DMS153 (cell line): ENCODE results near the gene KRT37.

ENCODE experiments used
- DNase-seq: peaks from one replicate; lab custom pipeline; 2025; lab: John Stamatoyannopoulos, UW

The KRT37 gene

GRCh38 chr17:41424111-41424635, at the start of gene KRT37:
KRT37 (minus strand) TSS chr17:41424585; CDS start chr17:41424523, 62 bp downstream.
- DNase-seq: no peak

- no peak for DNase-seq
Observed at GRCh38 chr17:41468346-41468745, 44.0 kb upstream of the KRT37 start.

DNA sequence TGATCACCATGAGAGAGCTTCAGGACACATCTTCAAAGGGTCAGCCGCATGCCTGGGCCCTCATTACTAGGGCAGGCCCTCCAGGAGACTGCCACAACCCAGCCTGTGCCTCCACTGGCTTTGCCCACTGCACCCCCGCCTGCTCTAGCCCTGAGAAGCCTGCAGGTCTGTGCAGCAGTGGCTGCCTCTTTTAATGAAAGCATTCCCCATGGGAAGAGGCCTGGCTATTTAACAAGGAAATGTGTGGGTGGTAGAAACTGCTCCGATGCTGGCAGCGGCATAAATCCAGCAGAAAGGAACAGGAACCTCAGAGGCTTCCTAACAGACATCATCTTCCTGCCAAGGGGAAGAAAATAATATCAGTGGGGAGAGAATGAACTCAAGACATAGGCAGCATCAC, 43.2 kb upstream of the KRT37 start:
- no peak for DNase-seq

- DNase-seq: no peak
Observed at GRCh38 chr17:41466988-41467387, 42.6 kb upstream of the KRT37 start, which contains the start of gene KRT32. KRT32 (minus strand) TSS chr17:41467386; CDS start chr17:41467325, 61 bp downstream.

- DNase-seq: no peak
Observed at GRCh38 chr17:41464682-41465081, 40.3 kb upstream of the KRT37 start.

- no peak for DNase-seq
Observed at GRCh38 chr17:41464173-41464572, 39.8 kb upstream of the KRT37 start.

GRCh38 chr17:41463746-41464145, 39.4 kb upstream of the KRT37 start:
- no peak for DNase-seq

- no peak for DNase-seq
Observed at GRCh38 chr17:41462705-41463104, 38.3 kb upstream of the KRT37 start.

- no peak for DNase-seq
Observed at GRCh38 chr17:41457676-41458075, 33.3 kb upstream of the KRT37 start.

DNA sequence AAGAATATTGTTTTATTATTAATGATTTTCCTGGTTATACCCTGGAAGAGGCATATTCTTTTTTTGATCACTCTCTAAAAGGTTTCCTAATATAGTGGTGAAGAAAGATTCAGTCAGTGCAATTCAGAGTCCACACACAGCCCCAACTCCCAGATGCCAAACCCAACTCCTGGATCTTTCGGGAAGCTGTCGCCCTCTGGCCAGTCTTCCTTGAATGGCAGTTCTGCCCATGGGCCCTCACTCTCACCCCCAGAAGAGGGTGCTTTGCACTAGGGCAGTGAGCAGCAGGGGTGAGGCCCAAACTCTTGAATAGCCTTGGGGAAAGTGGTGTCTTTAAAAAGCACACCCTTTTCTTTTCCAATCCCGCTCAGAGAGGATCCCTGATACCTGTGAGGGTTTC, 31.8 kb upstream of the KRT37 start:
- no peak for DNase-seq

DNA sequence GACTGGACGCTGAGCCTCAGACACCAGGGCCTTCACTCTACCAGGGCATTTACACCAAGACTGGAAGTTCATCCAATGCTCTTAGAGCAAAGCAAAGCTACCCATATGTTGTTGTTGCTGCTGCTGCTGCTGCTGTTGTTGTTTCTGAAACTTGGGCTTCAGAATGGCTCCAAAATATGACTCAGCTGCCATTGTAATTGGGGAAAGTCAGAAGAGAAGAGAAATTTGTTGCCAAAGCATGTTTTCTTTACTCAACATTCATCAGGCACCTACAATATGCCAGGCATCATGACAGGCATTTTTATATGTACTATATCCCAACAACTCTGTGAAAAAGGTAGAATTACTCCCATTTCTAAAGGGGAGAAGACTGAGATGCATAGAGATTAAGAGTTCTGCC, 30.9 kb upstream of the KRT37 start:
- DNase-seq: no peak

- no peak for DNase-seq
Observed at GRCh38 chr17:41453066-41453465, 28.7 kb upstream of the KRT37 start.

- DNase-seq: no peak
Observed at GRCh38 chr17:41452281-41452680, 27.9 kb upstream of the KRT37 start.

- DNase-seq: no peak
Observed at GRCh38 chr17:41451154-41451728, 26.9 kb upstream of the KRT37 start.

GRCh38 chr17:41449008-41449407, 24.6 kb upstream of the KRT37 start:
- no peak for DNase-seq

DNA sequence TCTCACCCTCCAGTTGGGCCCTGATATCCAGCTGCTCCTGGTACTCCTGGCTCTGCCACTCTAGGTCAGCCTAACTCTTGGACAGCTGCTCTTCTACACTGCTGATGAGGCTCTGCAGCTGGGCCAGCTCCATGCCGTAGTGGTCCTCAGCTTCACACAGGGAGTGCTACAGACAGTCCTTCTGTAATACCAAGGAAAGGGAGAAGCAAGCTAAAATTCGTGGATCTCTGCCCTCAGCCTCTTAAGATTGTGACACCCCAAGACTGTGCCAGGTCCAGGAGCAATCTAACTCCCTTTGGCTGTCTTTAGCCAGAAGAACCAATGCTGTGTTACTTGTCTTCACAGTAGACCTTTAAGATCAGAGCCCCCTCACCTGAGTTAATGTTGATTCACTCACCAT, 24.1 kb upstream of the KRT37 start:
- no peak for DNase-seq

DNA sequence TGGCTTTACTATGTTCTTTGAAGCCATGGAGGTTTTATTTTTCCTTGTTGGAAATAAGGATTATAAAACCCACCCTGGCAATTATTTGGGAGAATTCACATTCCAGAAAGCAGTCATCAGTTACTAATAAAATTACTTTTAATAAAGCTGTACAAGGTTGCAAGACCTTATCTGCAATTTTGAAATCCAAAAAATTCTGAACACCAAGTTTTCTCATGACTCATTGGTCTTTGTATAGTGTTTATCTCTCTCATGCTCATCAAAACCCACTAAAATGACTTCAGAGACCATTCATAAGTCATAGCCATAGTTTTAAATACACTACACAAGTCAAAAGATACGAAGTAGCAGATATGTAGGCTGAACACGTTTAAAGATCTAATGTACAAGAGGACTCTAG, 22.4 kb upstream of the KRT37 start:
- DNase-seq: no peak

GRCh38 chr17:41444640-41445039, 20.3 kb upstream of the KRT37 start:
- no peak for DNase-seq

DNA sequence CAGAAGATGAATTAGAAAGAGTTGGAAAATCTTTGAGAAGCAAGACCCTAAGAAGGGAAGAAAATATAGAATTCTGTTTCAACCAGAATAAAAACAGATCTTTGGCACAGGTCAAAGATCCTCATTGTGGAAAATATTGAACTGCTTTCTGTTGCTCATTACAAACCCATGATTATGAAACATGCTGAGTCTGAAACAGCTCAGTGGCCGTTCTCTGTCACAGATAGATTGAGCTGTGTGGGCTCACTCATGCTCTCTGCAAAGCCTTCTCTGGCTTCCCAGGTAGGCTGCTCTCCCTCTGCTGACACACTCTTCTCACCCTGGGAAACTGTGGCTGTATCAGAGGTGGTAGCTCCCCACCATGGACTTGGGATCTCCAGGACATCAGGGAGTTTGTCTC, 19.8 kb upstream of the KRT37 start:
- no peak for DNase-seq

DNA sequence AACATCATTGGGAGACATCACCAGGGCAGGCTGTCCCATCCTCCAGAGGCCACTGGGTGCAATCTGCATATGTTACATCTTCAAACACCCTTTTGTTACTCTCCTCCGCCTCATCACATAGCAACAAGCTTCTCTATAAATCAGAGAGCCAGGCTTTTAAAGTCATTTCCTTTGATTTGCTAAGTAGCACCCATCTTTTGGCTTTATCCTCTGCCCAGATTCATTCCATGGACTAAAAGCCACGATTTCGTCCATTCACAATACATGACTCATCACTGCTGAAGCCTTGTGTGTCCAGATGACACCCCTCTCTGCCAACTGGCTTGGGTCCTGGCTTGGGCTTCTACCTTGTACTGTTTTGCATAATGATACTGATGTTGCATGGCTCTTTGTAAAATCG, 18.4 kb upstream of the KRT37 start:
- no peak for DNase-seq

DNA sequence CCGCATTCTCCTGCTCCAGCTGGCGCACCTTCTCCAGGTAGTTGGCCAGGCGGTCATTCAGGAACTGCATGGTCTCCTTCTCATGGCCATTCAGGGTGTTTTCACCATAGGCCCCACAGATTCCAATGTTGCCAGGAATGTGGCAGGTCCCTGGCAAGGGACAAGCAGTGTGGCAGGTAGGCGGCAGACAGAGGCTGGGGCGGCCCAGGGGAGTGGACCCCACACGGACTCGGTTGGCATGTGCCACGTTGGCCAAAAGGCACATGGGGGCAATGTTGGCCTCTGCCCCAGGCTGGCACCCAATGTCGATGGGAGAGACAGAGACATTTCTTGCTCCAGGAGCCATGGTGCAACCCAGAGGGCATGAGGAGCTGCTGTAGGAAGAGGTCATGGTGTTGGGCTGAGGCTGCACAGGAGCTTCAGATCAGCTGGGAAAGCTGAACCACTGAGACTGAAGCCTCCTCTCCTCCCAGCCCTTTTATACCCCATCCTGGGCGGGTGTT, 16.2 kb upstream of the KRT37 start, which contains the start of gene KRT38:
Gene KRT38, minus strand, starts transcription at position 453 of the 503 bp plus-strand sequence. Its CDS starts 62 bp downstream, at position 391.
- DNase-seq: no peak

DNA sequence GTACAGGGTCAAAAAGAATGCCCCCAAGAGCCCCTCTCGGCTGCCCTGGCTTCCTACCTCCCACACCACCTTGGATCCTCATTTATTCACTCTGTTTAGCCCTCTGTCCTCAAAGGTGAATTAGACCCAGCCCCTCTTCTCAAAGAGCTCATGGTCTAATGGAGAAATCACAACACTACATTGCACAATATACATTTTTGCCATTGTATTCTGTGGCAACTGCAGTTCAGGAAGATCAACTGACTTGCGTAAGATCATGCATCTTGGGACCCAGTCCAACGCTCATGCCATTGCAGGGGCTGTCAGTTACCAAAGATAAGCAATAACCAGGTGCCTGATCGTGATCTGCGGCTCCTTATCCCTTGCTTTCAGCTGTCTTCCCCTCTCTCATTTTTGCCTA, 15.0 kb upstream of the KRT37 start:
- DNase-seq: no peak

DNA sequence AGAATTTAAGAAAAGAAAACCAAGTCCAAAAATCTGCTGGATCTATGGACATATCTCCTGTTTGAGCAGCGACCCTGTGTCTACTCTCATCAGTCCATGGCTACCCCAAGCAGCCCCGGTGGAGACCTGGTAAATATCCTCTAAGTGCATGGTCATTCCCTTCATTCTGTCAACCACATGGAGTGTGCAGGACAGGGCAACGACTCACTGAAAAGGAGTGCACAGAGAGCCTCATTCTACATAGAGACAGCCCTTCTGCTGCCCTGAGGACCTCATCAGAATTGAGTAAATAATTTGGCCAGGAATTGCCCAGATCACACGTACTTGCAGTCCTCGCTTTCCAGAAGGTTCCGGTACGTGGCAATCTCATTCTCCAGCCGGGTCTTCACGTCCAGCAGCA, 13.4 kb upstream of the KRT37 start:
- DNase-seq: no peak

- no peak for DNase-seq
Observed at GRCh38 chr17:41437254-41437653, 12.9 kb upstream of the KRT37 start.
